HG02943 (cell line): ENCODE results near the gene SLC44A3.
"Not testable (repeated sequence)": the region's sequence is repeated elsewhere in the genome, so short reads cannot be mapped to it uniquely, and the experiment has no call there.

Experiments used
- ATAC-seq: cut with Tn5 transposase; IDR thresholded peaks from one replicate; pipeline ENCODE4 v1.9.1; 2021; ENCODE audit warnings: mild to moderate bottlenecking, low read depth, moderate library complexity; ENCODE audit not compliant: unreplicated experiment

Gene SLC44A3

GRCh38 chr1:94927405-94928175 is 107.4 kb downstream of the SLC44A3 start:
- peak; percentile 18 for ATAC-seq

GRCh38 chr1:94928293-94928939 is 108.3 kb downstream of the SLC44A3 start:
- ATAC-seq = no peak

GRCh38 chr1:94929351-94930217 is 109.4 kb downstream of the SLC44A3 start:
- ATAC-seq = no peak

- ATAC-seq = no peak
Measured at GRCh38 chr1:94931254-94931841, 111.2 kb downstream of the SLC44A3 start.

GRCh38 chr1:94934551-94934950 is 114.4 kb downstream of the SLC44A3 start:
- ATAC-seq = no peak

GRCh38 chr1:94935034-94935433 is 114.9 kb downstream of the SLC44A3 start:
- ATAC-seq = no peak

GRCh38 chr1:94935476-94935875 is 115.3 kb downstream of the SLC44A3 start:
- no peak for ATAC-seq

GRCh38 chr1:94936861-94937620 is 116.9 kb downstream of the SLC44A3 start:
- no peak for ATAC-seq

- ATAC-seq = no peak
Measured at GRCh38 chr1:94937820-94938219, 117.7 kb downstream of the SLC44A3 start.

GRCh38 chr1:94940738-94941137 is 120.6 kb downstream of the SLC44A3 start:
- ATAC-seq = no peak

- ATAC-seq = not testable (repeated sequence)
Measured at GRCh38 chr1:94941480-94941879, 121.3 kb downstream of the SLC44A3 start.

GRCh38 chr1:94942171-94943128 is 122.3 kb downstream of the SLC44A3 start:
- no peak for ATAC-seq
